Breast epithelium (tissue), 4 donors: ENCODE results near the gene JTB. TPM values are rescaled to one million over a fixed set of nuclear protein-coding genes. Genes with fewer than 3 reads are reported as not detected.

Experiments used
- DNase-seq, 2 donors: peaks; one replicate each; pipeline ENCODE4 v3.0.0-alpha.2; 2019; ENCODE audit warnings: low spot score in 2 of 2
- H3K27ac ChIP-seq, 2 donors: fragments of 200-600 bp; sonication (generic) in 1 of 2; one replicate each; pipeline ENCODE4 v1.5.1; 2016 to 2019; ENCODE audit warnings: mild to moderate bottlenecking in 1 of 2
- H3K27me3 ChIP-seq, 2 donors: fragments of 200-600 bp; sonication (generic) in 1 of 2; one replicate each; pipeline versions ENCODE4 v1.5.1 to v1.6.0; 2017 to 2019; ENCODE audit warnings: control low read depth in 1 of 2, mild to moderate bottlenecking in 1 of 2
- H3K36me3 ChIP-seq: fragments of 200-600 bp; one replicate; pipeline ENCODE4 v1.5.1; 2019
- H3K4me1 ChIP-seq, 2 donors: fragments of 200-600 bp; sonication (generic); one replicate each; pipeline ENCODE4 v1.5.1; 2016 to 2019; ENCODE audit warnings: control low read depth in 1 of 2
- H3K4me3 ChIP-seq, 3 donors: fragments of 200-600 bp; sonication (generic); 1 replicate in 2 of 3; 2 replicates in 1 of 3; pipeline ENCODE4 v1.5.1; 2016 to 2019; ENCODE audit warnings: mild to moderate bottlenecking in 3 of 3, moderate library complexity in 2 of 3
- H3K9me3 ChIP-seq, 2 donors: fragments of 200-600 bp; sonication (generic) in 1 of 2; one replicate each; pipeline ENCODE4 v1.5.1; 2016 to 2019; ENCODE audit warnings: control low read depth in 1 of 2
- CTCF ChIP-seq, 3 donors: fragments of 450-650 bp; IDR thresholded peaks; one replicate each; pipeline ENCODE4 v1.5.1; 2016 to 2017; ENCODE audit warnings: antibody characterized with exemption in 3 of 3, mild to moderate bottlenecking in 3 of 3, moderate library complexity in 3 of 3
- POLR2A ChIP-seq: fragments of 450-650 bp; IDR thresholded peaks from one replicate; pipeline ENCODE4 v1.6.1; 2016; ENCODE audit warnings: antibody characterized with exemption, mild to moderate bottlenecking, moderate library complexity
- POLR2AphosphoS5 ChIP-seq, 3 donors: sonication (generic); formaldehyde crosslinking; IDR thresholded peaks; one replicate each; pipeline ENCODE4 v1.6.1; 2017; ENCODE audit warnings: antibody characterized with exemption in 3 of 3
- intact Hi-C: fragments of 100-400 bp; cut with DNase I; formaldehyde crosslinking; loops from one replicate; pipeline ENCODE4 v1.15.1; 2023; ENCODE audit warnings: low total_unique reads
- total RNA-seq, 3 donors: library from RNA; depleted of rRNA; stranded (reverse); fragments of >200 nt; gene quantifications; one replicate each; pipeline ENCODE4 v1.1.0, GENCODE V29; 2016

The JTB gene
- total RNA-seq, 3 donors from 2014 or later: 237 to 315 (median 268) TPM

GRCh38 chr1:153941826-153942725, 35.4 kb downstream of the JTB start:
- Histone ChIP-seq H3K27me3 (no peaks in the 10 kb centered on the region), H3K4me1 (no peaks in the 10 kb centered on the region), H3K27ac (no peak overlapping the region), H3K36me3 (peaks cover 5% of the 10 kb centered on the region), H3K4me3 (no peak overlapping the region), H3K9me3 (no peaks in the 10 kb centered on the region)
- intact Hi-C loops: no loop called here
- TF ChIP-seq CTCF (IDR thresholded peaks at IDR 0.05) (no peak), POLR2AphosphoS5 (IDR thresholded peaks at IDR 0.05) (no peak), POLR2A (no peak)
- DNase-seq: no peak

GRCh38 chr1:153940756-153941155, 36.7 kb downstream of the JTB start:
- Histone ChIP-seq H3K27me3 (no peaks in the 10 kb centered on the region), H3K36me3 (peaks cover 5% of the 10 kb centered on the region), H3K4me3 (no peak overlapping the region), H3K27ac (no peak overlapping the region), H3K4me1 (no peaks in the 10 kb centered on the region), H3K9me3 (no peaks in the 10 kb centered on the region)
- no peak for DNase-seq
- TF ChIP-seq POLR2AphosphoS5 (IDR thresholded peaks at IDR 0.05) (no peak), CTCF (IDR thresholded peaks at IDR 0.05) (no peak)
- intact Hi-C loops: no loop called here

- TF ChIP-seq CTCF (IDR thresholded peaks at IDR 0.05) (no peak), POLR2AphosphoS5 (IDR thresholded peaks at IDR 0.05) (no peak), POLR2A (no peak)
Measured at GRCh38 chr1:153939476-153939875, 38.0 kb downstream of the JTB start.

GRCh38 chr1:153938996-153939395, 38.5 kb downstream of the JTB start:
- no peaks in the 10 kb centered on the region for H3K27me3 ChIP-seq
- H3K27ac ChIP-seq: no peak overlapping the region
- H3K36me3 ChIP-seq: peaks cover 5% of the 10 kb centered on the region
- no peaks in the 10 kb centered on the region for H3K4me1 ChIP-seq
- TF ChIP-seq CTCF (IDR thresholded peaks at IDR 0.05) (no peak), POLR2AphosphoS5 (IDR thresholded peaks at IDR 0.05) (no peak), POLR2A (no peak)
- no peaks in the 10 kb centered on the region for H3K9me3 ChIP-seq
- DNase-seq: no peak
- no peak overlapping the region for H3K4me3 ChIP-seq
- intact Hi-C loops: no loop called here

More at GRCh38 chr1:153939476-153939875, 38.0 kb downstream of the JTB start:
- Histone ChIP-seq H3K27me3 (no peaks in the 10 kb centered on the region), H3K9me3 (no peaks in the 10 kb centered on the region), H3K4me1 (no peaks in the 10 kb centered on the region), H3K4me3 (no peak overlapping the region), H3K27ac (no peak overlapping the region), H3K36me3 (peaks cover 5% of the 10 kb centered on the region)
- no peak for DNase-seq
- intact Hi-C loops: no loop called here

GRCh38 chr1:153937331-153937730, 40.1 kb downstream of the JTB start:
- H3K4me1 ChIP-seq: no peaks in the 10 kb centered on the region
- no peaks in the 10 kb centered on the region for H3K9me3 ChIP-seq
- DNase-seq: no peak
- intact Hi-C loops: no loop called here
- H3K36me3 ChIP-seq: peaks cover 5% of the 10 kb centered on the region
- no peak overlapping the region for H3K4me3 ChIP-seq
- H3K27ac ChIP-seq: no peak overlapping the region
- no peak for TF ChIP-seq POLR2A
- no peak for TF ChIP-seq POLR2AphosphoS5 (IDR thresholded peaks at IDR 0.05)
- no peak for TF ChIP-seq CTCF (IDR thresholded peaks at IDR 0.05)
- H3K27me3 ChIP-seq: no peaks in the 10 kb centered on the region
